Non-pigmented ciliary epithelial cell (primary cell): ENCODE measurements around the gene PPP1R36.
A peak's percentile ranks its signal among the peaks of the same experiment; 100 is the strongest.
"Not testable (repeated sequence)": the region's sequence is repeated elsewhere in the genome, so short reads cannot be mapped to it uniquely, and the experiment has no call there.

ENCODE experiments used
- DNase-seq: peaks from one replicate; pipeline ENCODE4 v3.0.0-alpha.2; 2010; ENCODE audit warnings: low read depth

The PPP1R36 gene, protein sequence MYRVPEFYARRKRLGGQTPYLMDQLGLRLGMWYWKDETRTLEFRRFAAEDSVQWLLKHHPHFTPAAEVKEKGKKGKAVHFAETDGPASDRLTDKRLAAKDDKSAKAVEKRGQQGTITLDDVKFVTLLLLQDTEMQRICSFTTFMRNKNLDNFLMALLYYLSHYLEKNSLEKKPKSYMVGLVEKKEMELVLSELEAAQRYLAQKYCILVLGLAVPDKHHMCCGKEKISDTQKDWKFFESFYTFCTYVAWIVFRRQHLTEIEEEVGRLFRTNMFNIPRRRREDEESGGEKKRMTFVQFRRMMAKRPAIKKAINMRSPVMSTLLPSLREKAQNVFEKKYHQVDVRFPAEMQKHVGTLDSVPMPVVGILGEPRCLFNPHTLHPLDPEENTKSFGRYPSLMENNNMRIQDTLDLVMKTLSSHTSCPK

DNA sequence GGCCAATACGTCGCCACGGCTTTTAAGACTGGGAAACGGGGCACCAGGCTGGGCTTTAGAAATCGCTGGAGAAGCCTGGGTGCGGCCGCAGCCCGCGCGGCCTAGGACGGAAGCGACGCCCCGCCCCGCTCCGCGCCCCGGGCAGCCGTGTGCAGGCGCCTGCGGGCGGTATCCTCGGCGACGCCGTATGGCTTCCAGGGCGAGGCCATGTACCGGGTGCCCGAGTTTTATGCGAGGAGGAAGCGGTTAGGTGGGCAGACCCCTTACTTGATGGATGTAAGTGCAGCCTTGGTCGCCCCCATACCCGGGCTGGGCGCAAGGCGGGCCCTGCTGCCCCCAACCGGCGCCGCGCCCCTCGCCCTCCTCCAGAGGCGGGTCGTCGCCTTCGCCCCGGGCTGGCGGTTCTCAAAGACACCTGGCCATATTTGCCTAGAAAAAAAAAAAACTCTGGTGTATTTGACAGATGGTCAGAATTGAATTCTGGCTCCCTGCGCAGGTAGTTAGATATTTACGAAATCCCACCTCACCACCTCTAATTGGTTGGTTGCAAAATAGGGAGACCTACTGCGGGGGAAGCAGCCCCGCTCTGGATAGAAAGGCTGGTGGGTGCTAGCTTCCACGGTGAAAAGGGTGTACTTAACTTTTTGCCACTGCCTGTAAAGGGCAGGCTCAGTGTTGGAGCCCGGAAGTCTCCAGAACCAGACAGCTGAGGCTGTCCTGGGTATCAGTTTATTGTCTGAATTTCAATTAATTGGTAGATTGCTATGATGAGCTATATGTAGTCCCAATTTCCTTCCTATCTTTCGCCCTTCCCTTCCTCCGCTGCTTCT, at the start of gene PPP1R36:
PPP1R36 (plus strand) TSS at position 171 of the 830 bp plus-strand sequence; CDS start at position 208, 37 bp downstream.
- no peak for DNase-seq

DNA sequence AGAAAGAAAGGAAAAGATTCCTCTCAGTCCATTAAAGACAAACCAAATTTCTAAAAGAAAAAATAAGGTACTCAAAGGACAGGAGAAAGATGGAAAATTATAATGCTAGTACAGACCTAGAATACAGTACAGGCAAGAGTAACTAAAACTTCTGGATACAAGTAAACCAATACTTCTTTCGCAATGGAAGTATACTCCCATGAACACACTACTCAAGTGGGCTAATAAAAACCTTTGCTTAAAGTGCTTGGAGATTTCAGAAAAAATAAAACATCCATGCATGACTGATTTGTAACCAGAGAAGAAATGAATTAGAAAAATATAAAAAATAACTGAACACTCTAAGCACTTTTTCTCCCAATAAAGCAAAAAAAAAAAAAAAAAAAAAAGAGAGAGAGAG, 49.7 kb upstream of the PPP1R36 start:
- DNase-seq, result no peak

- DNase-seq, result no peak
Measured at GRCh38 chr14:64501411-64502171, 48.2 kb upstream of the PPP1R36 start.

GRCh38 chr14:64502456-64502855, 47.3 kb upstream of the PPP1R36 start:
- no peak for DNase-seq

- no peak for DNase-seq
Measured at GRCh38 chr14:64502887-64503433, 46.8 kb upstream of the PPP1R36 start.

DNA sequence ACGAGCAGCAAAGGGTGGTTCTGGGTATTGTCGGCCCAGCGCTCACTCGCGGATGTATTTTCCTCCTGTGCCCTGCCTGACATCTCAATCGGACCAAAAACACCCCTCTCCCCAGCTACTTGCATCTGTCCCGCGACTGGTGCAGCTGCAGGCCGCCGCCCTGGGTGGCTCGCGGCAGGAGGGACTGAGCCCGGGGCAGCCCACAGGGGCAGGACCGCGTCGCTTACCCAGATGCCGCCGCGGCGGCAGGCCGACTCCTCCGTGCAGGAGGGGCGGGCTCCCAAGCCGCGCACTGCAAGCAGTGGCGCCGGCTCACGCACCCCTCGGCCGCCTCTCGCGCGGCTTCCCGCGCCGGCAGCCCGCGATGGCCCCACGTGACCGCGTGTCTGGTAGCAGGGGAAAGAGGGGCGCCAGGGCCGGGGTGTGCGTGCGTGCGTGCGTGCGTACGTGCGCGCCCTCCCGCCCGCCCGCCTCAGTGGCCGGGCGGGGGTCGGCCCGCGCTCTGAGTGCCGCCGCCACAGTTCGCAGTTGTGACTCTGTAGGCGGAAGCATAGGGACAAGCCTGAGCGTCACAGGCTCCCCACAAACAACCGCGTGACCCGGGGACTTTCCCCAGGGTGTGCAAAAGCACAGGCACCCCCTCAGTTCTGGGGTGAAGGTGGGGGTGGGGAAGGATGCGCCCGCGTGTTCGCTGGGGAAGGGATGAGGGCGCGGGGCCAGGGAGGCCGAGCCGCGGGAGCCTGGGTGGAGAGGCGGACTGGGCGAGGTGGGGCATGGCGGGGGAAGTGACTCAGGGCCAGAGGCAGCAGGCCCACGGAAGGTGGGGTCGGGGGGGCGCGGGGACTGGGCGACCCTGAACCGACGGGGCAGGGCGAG, 46.1 kb upstream of the PPP1R36 start, which contains the start of gene ZBTB25:
ZBTB25 (minus strand) TSS at position 405 of the 876 bp plus-strand sequence. CDS start 13,305 bp downstream, outside the sequence.
- DNase-seq, result peak; percentile 65

DNA sequence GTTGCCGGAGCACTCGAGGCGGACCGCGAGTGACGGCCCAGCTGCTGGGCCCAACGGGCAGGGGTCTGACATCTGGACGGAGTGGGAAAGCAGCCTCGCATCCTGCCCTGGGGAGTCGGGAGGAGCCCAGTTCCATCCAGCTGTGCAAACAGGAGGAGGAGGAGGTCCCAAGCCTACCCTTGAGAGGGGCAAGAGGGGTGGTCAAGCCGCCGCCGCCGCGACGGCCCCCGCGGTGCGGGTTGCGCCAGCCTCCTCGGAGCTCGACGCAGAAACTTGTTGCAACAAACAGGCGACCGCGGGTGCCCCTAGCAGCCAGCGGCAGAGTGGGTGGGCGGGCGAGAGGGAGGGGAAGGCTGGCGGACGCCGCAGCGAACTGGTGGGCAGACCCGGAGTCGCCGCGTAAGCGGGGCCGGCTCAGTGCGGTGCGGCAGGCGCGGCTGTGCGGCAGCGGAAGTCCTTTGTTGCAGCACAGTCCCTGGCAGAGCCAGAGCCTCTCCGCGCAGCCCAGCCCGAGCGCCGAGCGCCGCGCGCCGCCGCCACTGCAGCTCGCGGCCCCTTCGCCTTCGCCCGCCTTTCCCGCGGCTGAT, 45.4 kb upstream of the PPP1R36 start, which contains the start of gene ZBTB1:
ZBTB1 (plus strand) TSS at position 461 of the 587 bp plus-strand sequence. CDS start 16,735 bp downstream, outside the sequence.
- DNase-seq, result peak; percentile 38

DNA sequence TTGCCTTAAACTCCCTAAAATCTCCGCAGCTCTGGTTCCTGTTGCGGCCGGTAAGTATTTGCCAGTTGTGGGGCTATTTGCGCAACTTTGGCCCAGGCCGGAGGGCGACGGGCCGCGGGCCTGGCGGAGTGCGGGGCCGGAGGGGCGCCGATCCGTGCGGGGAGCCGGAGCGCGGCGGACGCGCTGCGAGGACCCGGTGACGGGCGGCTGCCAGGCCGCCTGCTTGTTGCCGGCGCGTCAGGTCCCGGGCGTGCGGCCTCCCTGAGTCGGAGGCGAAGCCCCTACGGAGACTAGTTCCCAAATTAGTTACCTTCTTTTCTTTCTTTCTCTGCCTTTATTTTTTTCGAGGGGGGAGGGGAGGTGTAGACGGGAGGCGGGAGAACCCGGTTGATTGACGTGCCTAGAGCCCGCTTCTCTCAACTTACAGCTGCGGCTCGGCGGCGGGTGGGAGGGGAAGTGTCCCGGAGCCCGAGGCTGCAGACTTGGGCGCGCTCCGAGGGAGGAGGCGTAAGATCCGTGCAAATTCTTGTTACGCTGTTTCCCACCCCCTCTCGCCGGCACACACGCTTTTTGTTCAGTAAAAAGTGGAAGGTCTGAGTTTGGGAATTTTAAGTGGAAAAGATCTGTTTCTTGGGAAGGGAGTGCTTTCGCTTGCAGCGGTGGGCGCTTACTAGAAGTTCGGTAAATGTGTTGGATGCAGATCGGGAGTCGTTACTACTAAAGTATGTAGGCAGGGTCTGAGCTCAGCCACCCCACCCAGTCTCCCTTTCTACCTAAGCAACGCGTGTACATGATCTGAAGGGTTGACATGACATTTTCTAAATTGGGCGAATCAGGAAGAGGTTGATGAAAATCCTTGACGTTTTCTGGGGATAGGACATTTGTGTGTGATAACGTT, 44.6 kb upstream of the PPP1R36 start:
- peak; percentile 38 for DNase-seq

DNA sequence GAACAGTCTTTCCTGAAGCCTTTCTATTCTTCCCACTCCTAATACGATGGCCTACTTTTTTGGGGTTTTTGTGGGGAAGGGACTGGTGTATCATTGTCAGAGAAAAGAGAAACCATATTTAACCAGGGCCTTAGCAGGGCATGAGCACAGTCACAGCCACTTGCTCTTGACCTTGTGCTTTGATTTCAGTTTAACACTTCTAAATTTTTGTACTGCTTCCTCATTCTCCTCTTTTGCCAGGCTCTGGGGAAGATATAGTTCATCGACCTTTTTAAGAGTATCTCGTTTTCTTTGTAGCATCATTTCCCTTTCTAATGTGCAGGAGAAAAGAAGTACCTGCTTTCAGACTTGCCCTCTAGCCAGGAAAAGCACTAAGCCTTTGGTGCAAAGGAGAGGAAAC, 43.0 kb upstream of the PPP1R36 start:
- DNase-seq, result no peak

GRCh38 chr14:64507376-64508156, 42.2 kb upstream of the PPP1R36 start:
- no peak for DNase-seq

DNA sequence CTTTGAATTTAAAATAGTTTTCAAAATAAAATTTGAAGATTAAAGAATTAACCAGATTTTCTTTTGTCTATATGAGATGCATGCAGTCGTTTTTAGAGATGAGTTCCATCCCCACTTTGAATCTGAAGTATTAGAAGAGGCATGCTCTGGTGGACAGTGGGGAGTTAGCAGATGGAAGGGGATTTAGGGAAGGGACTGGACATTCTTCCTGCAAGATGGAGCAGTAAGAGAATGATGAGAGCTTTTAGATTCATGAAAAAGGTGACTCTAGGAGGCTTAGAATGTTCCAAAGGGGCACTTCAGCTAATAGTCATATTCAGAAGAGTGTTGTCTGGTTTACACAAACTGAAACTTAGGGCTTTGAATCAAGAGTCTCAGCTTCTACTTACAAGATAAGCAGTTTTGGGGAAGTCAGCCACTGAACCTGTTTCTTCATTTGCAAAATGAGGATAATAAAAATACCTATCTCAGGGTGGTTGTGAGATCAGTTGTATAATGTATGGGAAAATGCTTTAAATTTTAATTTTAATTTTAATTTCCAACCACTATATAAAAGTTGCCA, 41.5 kb upstream of the PPP1R36 start:
- no peak for DNase-seq

DNA sequence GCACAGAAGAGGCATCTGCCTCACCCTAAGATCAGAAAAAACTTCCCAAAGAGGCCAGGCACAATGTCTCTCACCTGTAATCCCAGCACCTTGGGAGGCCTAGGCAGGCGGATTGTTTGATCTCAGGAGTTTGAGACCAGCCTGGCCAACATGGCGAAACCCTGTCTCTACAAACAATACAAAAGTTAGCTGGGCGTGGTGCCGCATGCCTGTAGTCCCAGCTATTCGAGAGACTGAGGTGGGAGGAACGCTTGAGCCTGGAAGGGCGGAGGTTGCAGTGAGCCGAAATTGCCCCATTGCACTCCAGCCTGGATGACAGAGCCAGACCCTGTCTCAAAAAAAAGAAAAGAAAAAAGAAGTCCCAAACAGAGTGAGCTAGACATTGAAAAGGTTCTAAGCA, 40.7 kb upstream of the PPP1R36 start:
- DNase-seq, result no peak

GRCh38 chr14:64510825-64511671, 38.7 kb upstream of the PPP1R36 start:
- DNase-seq, result no peak

DNA sequence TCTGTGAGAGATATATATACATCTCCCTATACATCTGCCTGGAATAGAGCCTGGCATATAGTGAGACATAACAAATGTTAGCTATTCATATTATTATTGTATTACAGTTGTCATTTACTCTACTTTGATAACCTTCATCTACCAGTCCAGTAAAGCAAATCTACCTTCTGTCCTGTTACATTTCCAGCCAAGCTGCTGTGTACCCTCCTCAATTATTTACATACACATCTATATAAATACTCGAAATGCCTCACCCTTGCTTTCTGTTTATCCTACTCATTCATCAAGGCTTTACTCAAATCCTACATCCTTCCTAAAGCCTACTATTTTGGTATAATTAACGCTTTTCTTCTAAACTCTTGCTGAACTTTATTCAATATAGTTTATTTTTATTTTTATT, 36.5 kb upstream of the PPP1R36 start:
- DNase-seq, result no peak

GRCh38 chr14:64515053-64515452, 34.7 kb upstream of the PPP1R36 start:
- DNase-seq, result no peak

DNA sequence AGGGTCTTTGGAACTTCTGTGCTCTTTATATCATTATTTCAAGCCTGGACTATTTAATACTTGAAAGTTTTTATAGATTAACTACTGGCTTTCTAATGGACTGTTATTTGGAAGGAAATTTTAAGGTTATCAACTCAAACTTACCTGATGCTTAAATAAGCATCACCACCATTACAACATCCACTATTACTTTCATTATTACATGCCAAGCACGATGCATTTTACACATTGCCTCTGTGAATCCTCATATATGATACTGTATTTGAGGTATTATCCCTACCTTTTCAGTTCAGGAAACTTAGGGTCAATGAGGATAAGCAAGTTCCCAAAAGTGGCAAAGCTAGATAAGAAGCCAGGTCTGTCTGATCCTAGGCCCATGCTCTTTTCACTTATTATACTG, 32.8 kb upstream of the PPP1R36 start:
- no peak for DNase-seq

- not testable (repeated sequence) for DNase-seq
Measured at GRCh38 chr14:64517667-64518066, 32.1 kb upstream of the PPP1R36 start.
